Gastroesophageal sphincter (tissue), 3 donors: ENCODE results near the gene SPOCK2.

Experiments
- EP300 ChIP-seq: sonication (generic); formaldehyde crosslinking; IDR thresholded peaks from one replicate; pipeline ENCODE4 v1.6.1; 2017; ENCODE audit warnings: antibody characterized with exemption, mild to moderate bottlenecking
- TF ChIP-seq, protein P1 (sequence below), 4 experiments: fragments of 200-600 bp in 2 of 4; fragments of 450-650 bp in 2 of 4; sonication (generic) in 1 of 4; IDR thresholded peaks; one replicate each; pipeline ENCODE4 v1.5.1; 2017 to 2019; ENCODE audit warnings: antibody characterized with exemption in 4 of 4, mild to moderate bottlenecking in 2 of 4, moderate library complexity in 2 of 4

DNA sequence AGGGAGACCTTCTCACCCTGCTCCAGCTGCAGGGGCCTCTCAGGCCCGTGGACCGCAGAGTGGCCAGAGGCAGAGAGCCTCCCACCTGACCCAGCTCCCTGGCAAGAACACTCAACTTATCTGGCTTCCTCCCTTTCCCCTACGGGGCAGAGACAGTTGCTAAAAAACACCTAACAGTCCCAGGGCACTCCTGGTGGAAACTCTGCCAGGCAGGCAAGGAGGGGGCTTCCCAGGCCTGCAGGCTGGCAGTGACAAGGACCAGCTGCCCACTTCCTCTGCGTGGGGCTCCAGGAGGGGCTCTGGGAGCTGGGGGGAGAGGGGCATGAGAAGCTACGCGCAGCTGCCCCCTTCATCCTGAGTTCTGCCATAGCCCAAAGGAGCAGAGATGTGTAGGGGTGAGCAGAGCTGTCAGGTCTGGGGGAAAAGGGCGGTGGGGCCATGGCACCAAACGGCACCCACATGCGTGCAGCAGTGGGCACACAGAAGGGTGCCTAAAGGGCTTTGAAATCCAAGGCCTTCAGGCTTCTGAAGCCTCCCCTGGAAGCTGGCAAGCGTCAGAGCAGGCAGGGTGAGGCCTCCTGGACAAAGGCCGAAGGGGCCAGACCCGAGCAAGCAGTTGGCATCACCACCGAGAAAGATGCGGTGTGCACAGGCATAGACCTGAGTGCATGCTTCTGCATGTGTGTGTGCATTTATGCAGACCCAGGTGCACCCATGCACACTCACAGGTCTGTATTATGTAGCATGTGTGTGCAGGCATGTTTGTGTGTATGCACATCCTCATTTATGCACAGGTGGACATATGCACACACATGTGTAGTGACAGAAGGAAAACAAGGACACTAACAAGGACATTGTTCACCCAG is 14.4 kb downstream of the SPOCK2 start:
- TF ChIP-seq EP300 = no peak
- TF ChIP-seq, protein P1, sequence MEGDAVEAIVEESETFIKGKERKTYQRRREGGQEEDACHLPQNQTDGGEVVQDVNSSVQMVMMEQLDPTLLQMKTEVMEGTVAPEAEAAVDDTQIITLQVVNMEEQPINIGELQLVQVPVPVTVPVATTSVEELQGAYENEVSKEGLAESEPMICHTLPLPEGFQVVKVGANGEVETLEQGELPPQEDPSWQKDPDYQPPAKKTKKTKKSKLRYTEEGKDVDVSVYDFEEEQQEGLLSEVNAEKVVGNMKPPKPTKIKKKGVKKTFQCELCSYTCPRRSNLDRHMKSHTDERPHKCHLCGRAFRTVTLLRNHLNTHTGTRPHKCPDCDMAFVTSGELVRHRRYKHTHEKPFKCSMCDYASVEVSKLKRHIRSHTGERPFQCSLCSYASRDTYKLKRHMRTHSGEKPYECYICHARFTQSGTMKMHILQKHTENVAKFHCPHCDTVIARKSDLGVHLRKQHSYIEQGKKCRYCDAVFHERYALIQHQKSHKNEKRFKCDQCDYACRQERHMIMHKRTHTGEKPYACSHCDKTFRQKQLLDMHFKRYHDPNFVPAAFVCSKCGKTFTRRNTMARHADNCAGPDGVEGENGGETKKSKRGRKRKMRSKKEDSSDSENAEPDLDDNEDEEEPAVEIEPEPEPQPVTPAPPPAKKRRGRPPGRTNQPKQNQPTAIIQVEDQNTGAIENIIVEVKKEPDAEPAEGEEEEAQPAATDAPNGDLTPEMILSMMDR (IDR thresholded peaks at IDR 0.05) = no peak
